Esophagus (tissue), 2 donors: ENCODE data around the gene ADCY9. TPM values are rescaled to one million over a fixed set of nuclear protein-coding genes. Genes with fewer than 3 reads are reported as not detected.
A peak's percentile ranks its signal among the peaks of the same experiment; 100 is the strongest.

Experiments used
- H3K27ac ChIP-seq, 2 donors: one replicate each; pipeline ENCODE4 v1.5.1; 2013; ENCODE audit warnings: low read depth in 2 of 2, mild to moderate bottlenecking in 2 of 2, inconsistent platforms in 1 of 2, low read length in 1 of 2, moderate library complexity in 1 of 2
- H3K27me3 ChIP-seq, 2 donors: one replicate each; pipeline ENCODE4 v1.6.1; 2013; ENCODE audit warnings: low read length in 2 of 2, control low read depth in 1 of 2, mild to moderate bottlenecking in 1 of 2; ENCODE audit not compliant: insufficient read depth in 2 of 2, control insufficient read depth in 1 of 2
- H3K36me3 ChIP-seq, 2 donors: one replicate each; pipeline ENCODE4 v1.6.1; 2013; ENCODE audit warnings: low read length in 1 of 2; ENCODE audit not compliant: control insufficient read depth in 2 of 2, insufficient read depth in 2 of 2
- H3K4me1 ChIP-seq, 2 donors: one replicate each; pipeline ENCODE4 v1.6.1; 2013; ENCODE audit warnings: low read length in 1 of 2; ENCODE audit not compliant: control insufficient read depth in 2 of 2, insufficient read depth in 2 of 2
- H3K4me3 ChIP-seq, 2 donors: one replicate each; pipeline ENCODE4 v1.5.1; 2013; ENCODE audit warnings: low read length in 2 of 2, mild to moderate bottlenecking in 2 of 2, low read depth in 1 of 2, moderate library complexity in 1 of 2
- H3K9me3 ChIP-seq, 2 donors: one replicate each; pipeline ENCODE4 v1.6.1; 2013; ENCODE audit warnings: mild to moderate bottlenecking in 2 of 2, low read depth in 1 of 2, low read length in 1 of 2, moderate library complexity in 1 of 2; ENCODE audit not compliant: control insufficient read depth in 2 of 2, insufficient read depth in 1 of 2
- WGBS, 2 donors: extraction: QIAGEN DNeasy Blood & Tissue Kit; methylation state at CpG; one replicate each; pipeline ENCODE4 v1.1.7; 2013; 5-methylcytosine and 5-hydroxymethylcytosine counted together
- polyA plus RNA-seq, 2 donors: library from polyadenylated mRNA; stranded (reverse); fragments of 200-250 nt; gene quantifications; one replicate each; pipeline ENCODE4 v1.2.3, GENCODE V29; 2013
- donor health status: healthy with polysubstance abuse.
- donor health status: Bipolar disorder and iron deficiency.

The ADCY9 gene
- polyA plus RNA-seq, 2 donors, result 3.8 to 4.5 TPM

GRCh38 chr16:4097826-4098240 lies 18.4 kb downstream of the ADCY9 start:
- peaks cover 2% of the 10 kb centered on the region in 2 donors for H3K4me1 ChIP-seq
- no peaks in the 10 kb centered on the region for H3K27me3 ChIP-seq
- H3K27ac ChIP-seq, result no peak overlapping the region
- H3K9me3 ChIP-seq, result no peaks in the 10 kb centered on the region
- H3K4me3 ChIP-seq, result no peak overlapping the region
- H3K36me3 ChIP-seq, result no peaks in the 10 kb centered on the region
- 57 to 62% methylated on average over 4 of the region's 4 CpGs for WGBS, 2 donors

GRCh38 chr16:4096509-4096908 lies 19.7 kb downstream of the ADCY9 start:
- WGBS, 2 donors, result 66 to 68% methylated on average over 5 of the region's 5 CpGs
- H3K36me3 ChIP-seq, result no peaks in the 10 kb centered on the region
- H3K27me3 ChIP-seq, result no peaks in the 10 kb centered on the region
- H3K4me3 ChIP-seq, result no peak overlapping the region
- no peak overlapping the region for H3K27ac ChIP-seq
- H3K9me3 ChIP-seq, result no peaks in the 10 kb centered on the region
- peaks cover 2 to 4% of the 10 kb centered on the region in 2 donors for H3K4me1 ChIP-seq

GRCh38 chr16:4094127-4094773 lies 22.0 kb downstream of the ADCY9 start:
- Histone ChIP-seq H3K9me3 (no peaks in the 10 kb centered on the region), H3K36me3 (no peaks in the 10 kb centered on the region), H3K4me3 (no peak overlapping the region), H3K27ac (no peak overlapping the region), H3K4me1 (peaks cover 2 to 6% of the 10 kb centered on the region in 2 donors), H3K27me3 (no peaks in the 10 kb centered on the region)
- WGBS, 2 donors, result 76 to 80% methylated on average over 14 of the region's 14 CpGs

GRCh38 chr16:4093495-4094126 lies 22.6 kb downstream of the ADCY9 start:
- peak overlapping the region in 1 of 2 donors; percentile 34 for H3K27ac ChIP-seq
- no peaks in the 10 kb centered on the region for H3K9me3 ChIP-seq
- no peaks in the 10 kb centered on the region for H3K36me3 ChIP-seq
- H3K4me1 ChIP-seq, result peaks cover 2 to 6% of the 10 kb centered on the region in 2 donors
- 68 to 74% methylated on average over 8 of the region's 8 CpGs for WGBS, 2 donors
- no peaks in the 10 kb centered on the region for H3K27me3 ChIP-seq
- H3K4me3 ChIP-seq, result no peak overlapping the region

DNA sequence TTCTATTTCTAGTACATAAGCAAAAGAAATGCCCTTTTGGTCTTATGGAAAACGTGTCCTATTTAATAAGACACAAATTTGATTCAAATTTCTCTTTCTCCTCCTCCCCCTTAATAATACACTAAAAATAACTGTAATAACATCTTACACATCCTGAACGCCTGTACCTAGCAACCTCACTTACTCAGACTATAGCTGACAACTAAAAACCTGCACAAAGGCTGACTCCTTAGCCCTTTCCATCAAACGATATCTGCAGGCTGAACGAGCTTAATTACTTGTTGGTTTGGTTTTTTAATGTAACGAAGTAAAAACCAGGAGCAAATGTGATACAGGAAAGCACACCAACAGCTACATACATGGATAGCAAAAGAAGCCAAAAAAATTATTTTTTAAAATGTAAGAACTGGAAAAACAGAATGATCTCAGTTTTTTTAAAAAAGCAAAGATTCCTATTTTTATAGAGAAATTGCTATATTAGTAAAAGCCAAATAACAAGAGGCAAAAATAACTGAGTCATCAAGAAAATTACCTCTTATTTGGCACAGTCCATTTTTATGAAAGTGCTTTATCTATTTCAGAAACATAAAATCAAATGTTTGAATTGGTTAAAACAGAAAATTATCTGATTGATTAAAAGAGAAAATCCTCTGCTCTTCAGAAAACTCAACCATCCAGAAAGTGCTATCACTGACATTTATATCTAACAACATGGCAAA lies 23.5 kb downstream of the ADCY9 start:
- no peak overlapping the region for H3K27ac ChIP-seq
- no peaks in the 10 kb centered on the region for H3K27me3 ChIP-seq
- H3K4me1 ChIP-seq, result peaks cover 2 to 6% of the 10 kb centered on the region in 2 donors
- no peaks in the 10 kb centered on the region for H3K36me3 ChIP-seq
- WGBS, 2 donors, result 71 to 81% methylated on average over 5 of the region's 5 CpGs
- no peak overlapping the region for H3K4me3 ChIP-seq
- H3K9me3 ChIP-seq, result no peaks in the 10 kb centered on the region

- Histone ChIP-seq H3K4me1 (peaks cover 0 to 4% of the 10 kb centered on the region in 2 donors), H3K4me3 (no peak overlapping the region), H3K27me3 (no peaks in the 10 kb centered on the region), H3K27ac (no peak overlapping the region), H3K36me3 (no peaks in the 10 kb centered on the region), H3K9me3 (no peaks in the 10 kb centered on the region)
- WGBS, 2 donors, result 56 to 69% methylated on average over 17 of the region's 17 CpGs
Measured at GRCh38 chr16:4091240-4092012, 24.8 kb downstream of the ADCY9 start.

GRCh38 chr16:4090351-4090851 lies 25.8 kb downstream of the ADCY9 start:
- Histone ChIP-seq H3K9me3 (no peaks in the 10 kb centered on the region), H3K4me1 (peaks cover 0 to 4% of the 10 kb centered on the region in 2 donors), H3K27me3 (no peaks in the 10 kb centered on the region), H3K27ac (no peak overlapping the region), H3K4me3 (no peak overlapping the region), H3K36me3 (no peaks in the 10 kb centered on the region)
- WGBS, 2 donors, result 7 to 8% methylated on average over 12 of the region's 12 CpGs

DNA sequence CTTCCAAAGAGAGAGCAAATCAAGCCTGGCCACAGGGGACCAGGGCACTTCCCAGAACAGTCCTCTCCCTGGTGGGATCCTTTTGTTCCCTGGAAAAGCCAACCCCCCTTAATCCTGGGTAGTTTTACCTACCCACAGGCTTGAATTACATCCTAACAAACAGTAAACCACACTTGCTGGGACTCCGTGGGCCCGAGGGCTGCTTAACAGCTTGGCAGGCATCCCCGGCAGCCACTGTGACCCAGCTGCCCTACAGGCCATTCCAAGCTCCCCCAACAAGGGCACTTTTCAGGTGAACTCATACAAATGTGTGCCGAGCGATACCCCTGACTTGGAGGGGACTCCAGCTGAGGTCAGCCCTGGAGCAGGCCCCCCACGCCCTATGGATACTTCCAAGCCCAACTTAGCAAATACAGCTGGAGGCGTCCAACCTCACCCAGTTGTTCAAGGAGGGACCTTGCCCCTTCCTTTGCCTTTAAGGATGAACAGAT lies 26.4 kb downstream of the ADCY9 start:
- Histone ChIP-seq H3K4me3 (no peak overlapping the region), H3K27ac (peak overlapping the region in 1 of 2 donors; percentile 33), H3K27me3 (no peaks in the 10 kb centered on the region), H3K9me3 (no peaks in the 10 kb centered on the region), H3K4me1 (peaks cover 0 to 4% of the 10 kb centered on the region in 2 donors), H3K36me3 (no peaks in the 10 kb centered on the region)
- WGBS, 2 donors, result 56 to 62% methylated on average over 7 of the region's 7 CpGs

DNA sequence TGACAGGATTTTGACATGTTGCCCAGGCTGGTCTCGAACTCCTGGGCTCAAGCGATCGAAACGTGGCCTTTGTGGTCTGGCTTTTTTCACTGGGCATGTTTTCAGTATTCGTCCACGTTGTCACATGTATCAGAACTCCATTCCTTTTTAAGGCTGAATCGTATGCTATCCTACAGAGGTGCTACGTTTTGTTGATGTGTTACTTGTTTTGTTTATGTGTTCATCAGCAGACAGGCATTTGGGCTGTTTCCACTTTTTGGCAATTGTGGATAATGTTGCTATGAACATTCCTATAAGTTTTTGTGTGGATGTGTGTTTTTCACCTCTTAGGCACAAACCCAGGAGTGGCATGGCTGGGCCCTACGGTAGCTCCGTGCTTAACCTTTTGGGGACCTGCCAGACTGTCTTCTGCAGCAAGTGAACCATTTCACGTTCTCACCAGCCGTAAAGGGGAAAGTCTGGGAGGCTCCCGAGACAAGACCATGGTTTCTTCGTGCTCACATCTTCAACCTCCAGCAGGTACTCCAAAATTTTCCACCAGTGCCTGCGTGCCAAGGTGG lies 26.9 kb downstream of the ADCY9 start:
- H3K4me3 ChIP-seq, result no peak overlapping the region
- WGBS, 2 donors, result 76 to 80% methylated on average over 15 of the region's 15 CpGs
- H3K4me1 ChIP-seq, result peaks cover 0 to 4% of the 10 kb centered on the region in 2 donors
- peak overlapping the region in 1 of 2 donors; percentile 33 for H3K27ac ChIP-seq
- no peaks in the 10 kb centered on the region for H3K9me3 ChIP-seq
- no peaks in the 10 kb centered on the region for H3K27me3 ChIP-seq
- H3K36me3 ChIP-seq, result no peaks in the 10 kb centered on the region
